ENCODE measurements around the gene TRAF3IP1. TPM values are rescaled to one million over a fixed set of nuclear protein-coding genes. Genes with fewer than 3 reads are reported as not detected.
"Not testable (repeated sequence)": the region's sequence is repeated elsewhere in the genome, so short reads cannot be mapped to it uniquely, and the experiment has no call there.

Gene TRAF3IP1
- polyA plus RNA-seq, 2 donors = 3.2 to 4.8 TPM

GRCh38 chr2:238397356-238397755, 77.0 kb downstream of the TRAF3IP1 start:
- WGBS, 2 donors = 89 to 90% methylated on average over 14 of the region's 14 CpGs
- no peaks in the 10 kb centered on the region for H3K27me3 ChIP-seq (ENCODE audit: control insufficient read depth in 1 of 2, insufficient read depth in 2 of 2, low read length in 2 of 2)
- no peak overlapping the region for H3K4me3 ChIP-seq (ENCODE audit: low read depth in 1 of 2, low read length in 2 of 2)
- H3K9me3 ChIP-seq (ENCODE audit: control insufficient read depth in 2 of 2, insufficient read depth in 1 of 2, low read depth in 1 of 2, low read length in 1 of 2) = no peaks in the 10 kb centered on the region
- no peaks in the 10 kb centered on the region for H3K4me1 ChIP-seq (ENCODE audit: control insufficient read depth in 2 of 2, insufficient read depth in 2 of 2, low read length in 1 of 2)
- H3K36me3 ChIP-seq (ENCODE audit: control insufficient read depth in 2 of 2, insufficient read depth in 2 of 2, low read length in 1 of 2) = peaks cover 0 to 2% of the 10 kb centered on the region in 2 donors
- no peak overlapping the region for H3K27ac ChIP-seq (ENCODE audit: low read depth in 2 of 2, low read length in 1 of 2)

- Histone ChIP-seq H3K27me3 (ENCODE audit: control insufficient read depth in 1 of 2, insufficient read depth in 2 of 2, low read length in 2 of 2) (no peaks in the 10 kb centered on the region), H3K4me3 (ENCODE audit: low read depth in 1 of 2, low read length in 2 of 2) (no peak overlapping the region)
Measured at GRCh38 chr2:238398577-238398976, 78.3 kb downstream of the TRAF3IP1 start.

GRCh38 chr2:238399094-238399493, 78.8 kb downstream of the TRAF3IP1 start:
- Histone ChIP-seq H3K9me3 (ENCODE audit: control insufficient read depth in 2 of 2, insufficient read depth in 1 of 2, low read depth in 1 of 2, low read length in 1 of 2) (no peaks in the 10 kb centered on the region), H3K36me3 (ENCODE audit: control insufficient read depth in 2 of 2, insufficient read depth in 2 of 2, low read length in 1 of 2) (peaks cover 2% of the 10 kb centered on the region in 2 donors), H3K27ac (ENCODE audit: low read depth in 2 of 2, low read length in 1 of 2) (no peak overlapping the region), H3K4me3 (ENCODE audit: low read depth in 1 of 2, low read length in 2 of 2) (no peak overlapping the region), H3K27me3 (ENCODE audit: control insufficient read depth in 1 of 2, insufficient read depth in 2 of 2, low read length in 2 of 2) (no peaks in the 10 kb centered on the region), H3K4me1 (ENCODE audit: control insufficient read depth in 2 of 2, insufficient read depth in 2 of 2, low read length in 1 of 2) (no peaks in the 10 kb centered on the region)
- WGBS, 2 donors = 84 to 97% methylated on average over 2 of the region's 2 CpGs

More at GRCh38 chr2:238398577-238398976, 78.3 kb downstream of the TRAF3IP1 start:
- H3K4me1 ChIP-seq (ENCODE audit: control insufficient read depth in 2 of 2, insufficient read depth in 2 of 2, low read length in 1 of 2) = no peaks in the 10 kb centered on the region
- peaks cover 0 to 2% of the 10 kb centered on the region in 2 donors for H3K36me3 ChIP-seq (ENCODE audit: control insufficient read depth in 2 of 2, insufficient read depth in 2 of 2, low read length in 1 of 2)
- H3K9me3 ChIP-seq (ENCODE audit: control insufficient read depth in 2 of 2, insufficient read depth in 1 of 2, low read depth in 1 of 2, low read length in 1 of 2) = no peaks in the 10 kb centered on the region
- 83 to 88% methylated on average over 6 of the region's 6 CpGs for WGBS, 2 donors
- H3K27ac ChIP-seq (ENCODE audit: low read depth in 2 of 2, low read length in 1 of 2) = no peak overlapping the region

- Histone ChIP-seq H3K4me3 (ENCODE audit: low read depth in 1 of 2, low read length in 2 of 2) (no peak overlapping the region), H3K9me3 (ENCODE audit: control insufficient read depth in 2 of 2, insufficient read depth in 1 of 2, low read depth in 1 of 2, low read length in 1 of 2) (no peaks in the 10 kb centered on the region), H3K27me3 (ENCODE audit: control insufficient read depth in 1 of 2, insufficient read depth in 2 of 2, low read length in 2 of 2) (no peaks in the 10 kb centered on the region), H3K27ac (ENCODE audit: low read depth in 2 of 2, low read length in 1 of 2) (no peak overlapping the region), H3K4me1 (ENCODE audit: control insufficient read depth in 2 of 2, insufficient read depth in 2 of 2, low read length in 1 of 2) (peaks cover 0 to 6% of the 10 kb centered on the region in 2 donors), H3K36me3 (ENCODE audit: control insufficient read depth in 2 of 2, insufficient read depth in 2 of 2, low read length in 1 of 2) (peaks cover 3 to 4% of the 10 kb centered on the region in 2 donors)
- WGBS, 2 donors = 72 to 79% methylated on average over 8 of the region's 8 CpGs
Measured at GRCh38 chr2:238401551-238401950, 81.2 kb downstream of the TRAF3IP1 start.

GRCh38 chr2:238403632-238404405, 83.5 kb downstream of the TRAF3IP1 start:
- WGBS, 2 donors = 91 to 95% methylated on average over 21 of the region's 21 CpGs
- peaks cover 0 to 6% of the 10 kb centered on the region in 2 donors for H3K4me1 ChIP-seq (ENCODE audit: control insufficient read depth in 2 of 2, insufficient read depth in 2 of 2, low read length in 1 of 2)
- no peak overlapping the region for H3K4me3 ChIP-seq (ENCODE audit: low read depth in 1 of 2, low read length in 2 of 2)
- H3K27me3 ChIP-seq (ENCODE audit: control insufficient read depth in 1 of 2, insufficient read depth in 2 of 2, low read length in 2 of 2) = no peaks in the 10 kb centered on the region
- H3K36me3 ChIP-seq (ENCODE audit: control insufficient read depth in 2 of 2, insufficient read depth in 2 of 2, low read length in 1 of 2) = peaks cover 2 to 6% of the 10 kb centered on the region in 2 donors
- no peaks in the 10 kb centered on the region for H3K9me3 ChIP-seq (ENCODE audit: control insufficient read depth in 2 of 2, insufficient read depth in 1 of 2, low read depth in 1 of 2, low read length in 1 of 2)
- H3K27ac ChIP-seq (ENCODE audit: low read depth in 2 of 2, low read length in 1 of 2) = no peak overlapping the region

- Histone ChIP-seq H3K27me3 (ENCODE audit: control insufficient read depth in 1 of 2, insufficient read depth in 2 of 2, low read length in 2 of 2) (no peaks in the 10 kb centered on the region), H3K9me3 (ENCODE audit: control insufficient read depth in 2 of 2, insufficient read depth in 1 of 2, low read depth in 1 of 2, low read length in 1 of 2) (no peaks in the 10 kb centered on the region), H3K27ac (ENCODE audit: low read depth in 2 of 2, low read length in 1 of 2) (no peak overlapping the region), H3K4me1 (ENCODE audit: control insufficient read depth in 2 of 2, insufficient read depth in 2 of 2, low read length in 1 of 2) (peaks cover 0 to 6% of the 10 kb centered on the region in 2 donors), H3K36me3 (ENCODE audit: control insufficient read depth in 2 of 2, insufficient read depth in 2 of 2, low read length in 1 of 2) (peaks cover 2 to 6% of the 10 kb centered on the region in 2 donors), H3K4me3 (ENCODE audit: low read depth in 1 of 2, low read length in 2 of 2) (no peak overlapping the region)
- 89 to 93% methylated on average over 19 of the region's 19 CpGs for WGBS, 2 donors
Measured at GRCh38 chr2:238404406-238405216, 84.3 kb downstream of the TRAF3IP1 start.

GRCh38 chr2:238405217-238405555, 84.9 kb downstream of the TRAF3IP1 start:
- H3K27ac ChIP-seq (ENCODE audit: low read depth in 2 of 2, low read length in 1 of 2); H3K36me3 ChIP-seq (ENCODE audit: control insufficient read depth in 2 of 2, insufficient read depth in 2 of 2, low read length in 1 of 2); H3K9me3 ChIP-seq (ENCODE audit: control insufficient read depth in 2 of 2, insufficient read depth in 1 of 2, low read depth in 1 of 2, low read length in 1 of 2); H3K27me3 ChIP-seq (ENCODE audit: control insufficient read depth in 1 of 2, insufficient read depth in 2 of 2, low read length in 2 of 2); H3K4me1 ChIP-seq (ENCODE audit: control insufficient read depth in 2 of 2, insufficient read depth in 2 of 2, low read length in 1 of 2); H3K4me3 ChIP-seq (ENCODE audit: low read depth in 1 of 2, low read length in 2 of 2): not testable (repeated sequence)
- WGBS, 2 donors = 93 to 95% methylated on average over 4 of the region's 4 CpGs

GRCh38 chr2:238406221-238406997, 86.1 kb downstream of the TRAF3IP1 start:
- Histone ChIP-seq H3K27me3 (ENCODE audit: control insufficient read depth in 1 of 2, insufficient read depth in 2 of 2, low read length in 2 of 2) (no peaks in the 10 kb centered on the region), H3K27ac (ENCODE audit: low read depth in 2 of 2, low read length in 1 of 2) (no peak overlapping the region), H3K36me3 (ENCODE audit: control insufficient read depth in 2 of 2, insufficient read depth in 2 of 2, low read length in 1 of 2) (peaks cover 2 to 6% of the 10 kb centered on the region in 2 donors), H3K9me3 (ENCODE audit: control insufficient read depth in 2 of 2, insufficient read depth in 1 of 2, low read depth in 1 of 2, low read length in 1 of 2) (no peaks in the 10 kb centered on the region), H3K4me1 (ENCODE audit: control insufficient read depth in 2 of 2, insufficient read depth in 2 of 2, low read length in 1 of 2) (peaks cover 0 to 7% of the 10 kb centered on the region in 2 donors), H3K4me3 (ENCODE audit: low read depth in 1 of 2, low read length in 2 of 2) (no peak overlapping the region)
- WGBS, 2 donors = 84 to 86% methylated on average over 20 of the region's 20 CpGs

- Histone ChIP-seq H3K9me3 (ENCODE audit: control insufficient read depth in 2 of 2, insufficient read depth in 1 of 2, low read depth in 1 of 2, low read length in 1 of 2) (no peaks in the 10 kb centered on the region), H3K36me3 (ENCODE audit: control insufficient read depth in 2 of 2, insufficient read depth in 2 of 2, low read length in 1 of 2) (peaks cover 2 to 6% of the 10 kb centered on the region in 2 donors), H3K4me1 (ENCODE audit: control insufficient read depth in 2 of 2, insufficient read depth in 2 of 2, low read length in 1 of 2) (peaks cover 0 to 7% of the 10 kb centered on the region in 2 donors), H3K4me3 (ENCODE audit: low read depth in 1 of 2, low read length in 2 of 2) (no peak overlapping the region), H3K27ac (ENCODE audit: low read depth in 2 of 2, low read length in 1 of 2) (no peak overlapping the region), H3K27me3 (ENCODE audit: control insufficient read depth in 1 of 2, insufficient read depth in 2 of 2, low read length in 2 of 2) (no peaks in the 10 kb centered on the region)
- 77 to 85% methylated on average over 8 of the region's 8 CpGs for WGBS, 2 donors
Measured at GRCh38 chr2:238406998-238407285, 86.6 kb downstream of the TRAF3IP1 start.

All from esophagus (tissue), 2 donors.